ENCODE results near the gene NKX3-2. TPM values are rescaled to one million over a fixed set of nuclear protein-coding genes. Genes with fewer than 3 reads are reported as not detected.

The NKX3-2 gene
- total RNA-seq, 2 donors from 2014 or later: 0.11 to 1.5 TPM

- TF ChIP-seq CTCF (conservative IDR thresholded peaks at IDR 0.05): no peak
- Mint-ChIP-seq H3K4me3 (peak overlapping the region; percentile 30), H3K27me3 (ENCODE audit: insufficient read depth) (peaks cover 71% of the 10 kb centered on the region), H3K4me1 (peaks cover 22% of the 10 kb centered on the region), H3K9me3 (no peaks in the 10 kb centered on the region), H3K27ac (peak overlapping the region; percentile 66), H3K36me3 (ENCODE audit: low read depth) (no peaks in the 10 kb centered on the region)
- peak; percentile 90 for DNase-seq
- H3K4me3 ChIP-seq (ENCODE audit: low read length): no peak overlapping the region
- H3K27me3 ChIP-seq (ENCODE audit: control insufficient read depth, insufficient read depth, low read length, poor library complexity, severe bottlenecking): peaks cover 99% of the 10 kb centered on the region
- H3K9me3 ChIP-seq (ENCODE audit: control insufficient read depth, low read length): no peaks in the 10 kb centered on the region
- H3K9ac ChIP-seq (ENCODE audit: extremely low read depth, low read length, poor library complexity, severe bottlenecking): no peak overlapping the region
- no peak overlapping the region for H3K27ac ChIP-seq (ENCODE audit: low read depth, low read length)
- no peaks in the 10 kb centered on the region for H3K4me1 ChIP-seq (ENCODE audit: control insufficient read depth, insufficient read depth, low read length)
- no peaks in the 10 kb centered on the region for H3K36me3 ChIP-seq (ENCODE audit: control insufficient read depth, insufficient read depth, low read length)
- 40 to 41% methylated on average over 11 to 35 of the region's 35 CpGs for WGBS, 2 experiments (ENCODE audit: insufficient coverage in 1 of 2, insufficient read length in 1 of 2)
Observed at GRCh38 chr4:13530823-13531624, 13.3 kb downstream of the NKX3-2 start.

- TF ChIP-seq CTCF (conservative IDR thresholded peaks at IDR 0.05): no peak
- Histone ChIP-seq H3K4me3 (ENCODE audit: low read length) (no peak overlapping the region), H3K9me3 (ENCODE audit: control insufficient read depth, low read length) (peaks cover 3% of the 10 kb centered on the region), H3K4me1 (ENCODE audit: control insufficient read depth, insufficient read depth, low read length) (no peaks in the 10 kb centered on the region), H3K27ac (ENCODE audit: low read depth, low read length) (no peak overlapping the region), H3K9ac (ENCODE audit: extremely low read depth, low read length, poor library complexity, severe bottlenecking) (no peak overlapping the region), H3K27me3 (ENCODE audit: control insufficient read depth, insufficient read depth, low read length, poor library complexity, severe bottlenecking) (peaks cover 99% of the 10 kb centered on the region), H3K36me3 (ENCODE audit: control insufficient read depth, insufficient read depth, low read length) (no peaks in the 10 kb centered on the region)
- no peaks in the 10 kb centered on the region for H3K36me3 Mint-ChIP-seq (ENCODE audit: low read depth)
- WGBS, 2 experiments (ENCODE audit: insufficient coverage in 1 of 2, insufficient read length in 1 of 2): 77 to 93% methylated on average over 21 to 37 of the region's 37 CpGs
- H3K27me3 Mint-ChIP-seq (ENCODE audit: insufficient read depth): peaks cover 65% of the 10 kb centered on the region
- DNase-seq: peak; percentile 47
- H3K4me1 Mint-ChIP-seq: peaks cover 20% of the 10 kb centered on the region
- peaks cover 4% of the 10 kb centered on the region for H3K9me3 Mint-ChIP-seq
- H3K4me3 Mint-ChIP-seq: no peak overlapping the region
- no peak overlapping the region for H3K27ac Mint-ChIP-seq
Observed at GRCh38 chr4:13529128-13529919, 15.0 kb downstream of the NKX3-2 start.

- Mint-ChIP-seq H3K4me3 (no peak overlapping the region), H3K27ac (no peak overlapping the region), H3K4me1 (peaks cover 20% of the 10 kb centered on the region), H3K27me3 (ENCODE audit: insufficient read depth) (peaks cover 64% of the 10 kb centered on the region), H3K36me3 (ENCODE audit: low read depth) (no peaks in the 10 kb centered on the region), H3K9me3 (peaks cover 10% of the 10 kb centered on the region)
- peaks cover 6% of the 10 kb centered on the region for H3K9me3 ChIP-seq (ENCODE audit: control insufficient read depth, low read length)
- TF ChIP-seq CTCF (conservative IDR thresholded peaks at IDR 0.05): no peak
- H3K9ac ChIP-seq (ENCODE audit: extremely low read depth, low read length, poor library complexity, severe bottlenecking): no peak overlapping the region
- no peaks in the 10 kb centered on the region for H3K36me3 ChIP-seq (ENCODE audit: control insufficient read depth, insufficient read depth, low read length)
- no peak for DNase-seq
- H3K27me3 ChIP-seq (ENCODE audit: control insufficient read depth, insufficient read depth, low read length, poor library complexity, severe bottlenecking): peaks cover 98% of the 10 kb centered on the region
- H3K27ac ChIP-seq (ENCODE audit: low read depth, low read length): no peak overlapping the region
- H3K4me3 ChIP-seq (ENCODE audit: low read length): no peak overlapping the region
- WGBS, 2 experiments (ENCODE audit: insufficient coverage in 1 of 2, insufficient read length in 1 of 2): 56 to 88% methylated on average over 1 to 5 of the region's 5 CpGs
- H3K4me1 ChIP-seq (ENCODE audit: control insufficient read depth, insufficient read depth, low read length): no peaks in the 10 kb centered on the region
Observed at GRCh38 chr4:13528821-13529127, 15.5 kb downstream of the NKX3-2 start.
